Activated CD8-positive, alpha-beta memory T cell treated with anti-CD3 and anti-CD28 coated beads, Interleukin-2, amount 50 U/mL, for 1 hour (primary cell): ENCODE results near the gene MTFR1L.
"Not testable (repeated sequence)": the region's sequence is repeated elsewhere in the genome, so short reads cannot be mapped to it uniquely, and the experiment has no call there.

Experiments
- DNase-seq: peaks from one replicate; pipeline ENCODE4 v3.0.0-alpha.2; 2020; ENCODE audit errors: extremely low read depth

MTFR1L gene

GRCh38 chr1:25825605-25826004 lies 5.9 kb downstream of the MTFR1L start:
- DNase-seq, result no peak

DNA sequence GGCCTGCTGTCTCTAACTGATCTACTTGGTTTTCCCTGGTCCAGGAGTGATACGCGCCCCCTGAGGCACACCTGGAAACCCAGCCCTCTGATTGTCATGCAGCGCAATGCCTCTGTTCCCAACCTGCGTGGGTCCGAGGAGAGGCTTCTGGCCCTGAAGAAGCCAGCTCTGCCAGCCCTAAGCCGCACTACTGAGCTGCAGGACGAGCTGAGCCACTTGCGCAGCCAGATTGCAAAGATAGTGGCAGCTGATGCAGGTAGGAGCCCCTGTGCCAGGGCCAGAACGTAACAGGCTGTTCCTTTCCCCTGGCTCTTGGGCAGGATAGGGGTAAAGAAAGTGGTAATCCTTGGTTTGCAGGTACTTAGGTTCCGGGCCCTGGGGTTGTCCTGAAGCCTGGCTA lies 6.8 kb downstream of the MTFR1L start:
- DNase-seq, result no peak

DNA sequence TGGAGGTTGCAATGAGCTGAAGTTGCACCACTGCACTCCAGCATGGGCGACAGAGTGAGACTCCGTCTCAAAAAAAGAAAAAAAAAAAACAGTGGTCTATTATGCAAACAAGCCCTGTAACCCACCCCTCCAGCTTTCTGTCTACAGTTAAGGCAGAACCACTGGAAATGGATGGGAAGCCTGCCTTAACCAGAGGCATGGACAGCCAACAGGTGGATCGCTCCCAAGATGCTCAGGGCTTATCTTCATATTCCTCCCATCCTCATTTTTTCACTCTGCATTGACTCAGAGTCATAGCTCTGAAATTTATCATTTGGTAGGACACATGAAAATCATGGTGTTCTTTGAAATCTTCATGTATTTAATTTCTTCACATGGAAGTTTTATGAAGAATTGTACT lies 8.7 kb downstream of the MTFR1L start:
- DNase-seq, result no peak

- no peak for DNase-seq
Measured at GRCh38 chr1:25829046-25829445, 9.3 kb downstream of the MTFR1L start.

GRCh38 chr1:25831569-25832196 lies 11.9 kb downstream of the MTFR1L start:
- DNase-seq, result no peak

DNA sequence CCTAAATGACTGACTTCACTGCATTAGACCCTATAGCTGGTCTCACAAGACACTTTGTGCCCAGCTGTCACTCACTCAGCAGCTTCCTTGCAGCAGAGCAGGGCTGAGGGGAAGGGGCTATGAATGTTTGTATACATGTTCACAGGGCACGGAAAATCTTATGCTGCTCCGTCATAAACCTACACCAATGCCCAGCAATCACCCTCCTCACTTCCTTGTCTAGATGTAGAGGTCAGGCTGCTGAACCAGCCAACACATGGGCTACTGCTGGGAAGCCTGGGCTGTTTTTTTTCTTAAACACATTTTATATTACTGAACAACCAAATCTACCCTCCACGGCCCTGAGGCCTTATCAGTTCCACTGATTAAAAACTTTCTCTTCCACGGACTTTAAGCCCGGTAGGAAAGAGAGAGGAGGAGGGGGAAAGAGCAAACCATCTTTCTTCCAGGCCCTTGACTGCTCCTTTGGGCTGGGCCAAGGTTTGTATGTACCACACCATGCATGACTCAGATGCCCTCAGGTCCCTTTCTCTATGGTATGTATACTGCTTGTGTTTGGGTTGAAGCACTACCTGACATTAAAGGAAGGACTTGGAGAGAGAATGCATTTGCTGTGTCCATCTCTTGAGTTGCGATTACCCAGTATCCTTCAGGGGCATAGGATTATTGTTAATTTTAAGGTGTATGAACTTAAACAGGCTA lies 12.7 kb downstream of the MTFR1L start:
- no peak for DNase-seq

- DNase-seq, result no peak
Measured at GRCh38 chr1:25833158-25833557, 13.4 kb downstream of the MTFR1L start.

DNA sequence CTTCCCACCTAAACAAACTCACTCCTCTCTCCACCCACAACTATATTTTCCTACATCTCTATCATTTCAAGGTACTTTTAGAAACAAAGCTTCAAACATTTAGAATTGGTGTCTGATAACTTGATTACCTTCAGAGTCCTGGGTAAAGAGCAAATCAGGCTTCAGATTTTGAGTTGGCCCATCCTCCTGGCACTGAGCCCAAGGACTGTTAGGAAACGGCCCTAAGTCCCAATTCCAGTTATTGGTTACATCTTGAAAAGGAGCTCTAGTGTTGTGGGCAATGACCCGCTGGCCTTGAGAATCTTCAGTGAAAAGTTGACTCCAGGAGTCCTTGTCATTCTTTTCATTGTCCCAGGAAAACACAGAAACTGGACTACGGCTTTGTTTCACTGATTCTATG lies 15.1 kb downstream of the MTFR1L start:
- DNase-seq, result no peak

DNA sequence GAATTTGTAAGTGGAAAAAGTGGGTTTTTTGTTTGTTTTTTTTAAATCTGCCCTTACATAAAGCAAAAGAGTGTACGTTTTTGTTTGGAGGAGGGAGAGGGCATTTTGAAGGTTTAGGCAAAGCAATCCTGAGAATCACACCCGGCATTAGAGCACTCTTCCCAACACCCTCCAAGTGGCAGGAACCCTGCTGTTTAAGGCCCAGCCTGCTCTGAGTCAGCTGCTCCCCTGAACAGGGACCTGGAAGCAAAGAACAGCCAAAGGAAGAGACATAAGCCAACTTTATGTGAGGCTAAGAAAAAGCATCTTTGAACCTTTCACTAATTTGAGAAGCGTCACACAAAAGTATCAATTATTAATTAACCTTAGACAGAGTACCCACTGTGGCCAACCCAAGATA lies 16.9 kb downstream of the MTFR1L start:
- no peak for DNase-seq

GRCh38 chr1:25837262-25837875 lies 17.6 kb downstream of the MTFR1L start:
- DNase-seq, result no peak

DNA sequence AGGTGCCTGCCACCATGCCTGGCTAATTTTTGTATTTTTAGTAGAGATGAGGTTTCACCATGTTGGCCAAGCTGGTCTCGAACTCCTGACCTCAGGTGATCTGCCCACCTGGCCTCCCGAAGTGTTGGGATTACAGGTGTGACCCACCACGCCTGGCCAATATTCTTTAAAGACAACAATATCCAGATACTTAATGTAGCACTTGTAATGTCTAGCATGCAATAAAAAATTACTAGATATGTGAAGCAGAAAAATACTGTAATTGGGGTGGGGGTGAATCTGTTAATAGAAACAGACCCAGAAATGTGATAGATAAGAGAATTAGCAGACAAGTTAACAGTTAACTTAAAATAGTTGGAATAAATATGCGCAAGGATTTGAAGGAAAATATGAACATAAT lies 20.1 kb downstream of the MTFR1L start:
- not testable (repeated sequence) for DNase-seq

DNA sequence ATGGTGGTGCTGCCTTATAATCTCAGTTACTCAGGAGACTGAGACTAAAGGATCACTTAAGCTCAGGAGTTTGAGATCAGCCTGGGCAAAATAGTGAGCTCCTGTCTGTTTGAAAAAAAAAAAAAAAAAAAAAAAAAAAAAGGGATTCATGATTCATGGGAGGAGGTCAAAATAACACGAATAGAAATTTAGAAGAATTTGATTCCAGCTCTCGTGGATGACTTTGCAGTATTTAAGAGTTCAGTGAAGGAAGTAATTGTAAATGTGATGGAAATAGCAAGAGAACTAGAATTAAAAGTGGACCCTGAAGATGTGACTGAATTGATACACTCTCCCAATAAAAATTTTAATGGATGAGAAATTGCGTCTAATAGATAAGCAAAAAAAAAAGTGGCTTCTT lies 23.7 kb downstream of the MTFR1L start:
- no peak for DNase-seq

DNA sequence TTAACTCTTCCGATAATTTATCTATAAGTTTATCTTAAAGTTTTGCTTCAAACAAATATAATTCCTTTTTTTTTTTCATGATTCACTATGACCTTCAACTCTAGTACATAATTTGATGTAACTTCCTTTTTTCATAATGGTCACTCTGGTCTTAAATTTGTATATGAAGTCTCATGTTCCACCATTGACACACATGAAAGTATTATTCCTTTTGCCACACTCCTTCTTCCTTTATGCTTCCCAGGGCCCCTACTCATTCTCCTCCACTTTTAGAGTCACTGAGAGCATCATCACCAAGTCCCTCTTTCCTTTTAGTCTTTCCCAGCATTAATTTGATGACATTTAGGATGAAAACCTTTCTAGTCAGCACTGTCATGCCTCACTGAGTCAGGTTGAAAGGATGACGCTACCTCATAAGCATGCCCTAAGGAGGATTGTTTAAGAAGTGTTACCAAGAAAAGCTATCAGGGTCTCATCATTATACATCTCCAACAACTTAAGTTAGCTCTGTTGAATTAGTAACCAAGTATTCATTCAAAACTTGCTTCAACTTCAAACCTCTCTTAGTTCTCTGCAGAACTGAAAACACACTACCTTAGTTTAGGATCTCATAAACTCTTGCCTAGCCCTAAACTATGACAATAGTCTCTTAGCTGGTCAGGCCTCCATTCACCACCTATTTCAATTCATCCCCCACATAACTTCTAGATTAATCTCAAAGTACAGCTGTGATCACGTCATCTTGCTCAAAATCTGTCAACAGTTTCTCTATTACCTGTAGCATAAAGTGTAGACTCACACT lies 25.0 kb downstream of the MTFR1L start:
- DNase-seq, result no peak

DNA sequence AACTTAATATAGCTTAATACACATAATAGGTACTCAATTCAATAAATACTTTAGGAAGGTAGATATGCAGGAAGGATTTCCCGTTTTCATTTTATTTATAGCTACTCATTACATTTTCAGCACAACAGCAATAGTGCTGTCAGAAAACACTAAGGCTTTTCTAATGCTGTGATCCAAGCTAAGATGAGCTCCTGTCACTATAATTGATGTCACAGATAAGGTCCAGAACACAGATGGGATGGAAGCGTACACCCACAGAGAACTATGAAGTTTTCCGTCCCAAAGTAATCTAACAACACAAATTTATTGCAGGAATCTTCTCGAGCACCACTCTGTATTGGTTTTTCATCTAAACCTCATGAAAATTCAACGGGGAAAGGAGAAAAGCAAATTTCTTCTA lies 25.9 kb downstream of the MTFR1L start:
- no peak for DNase-seq

GRCh38 chr1:25847929-25848328 lies 28.2 kb downstream of the MTFR1L start:
- DNase-seq, result no peak

DNA sequence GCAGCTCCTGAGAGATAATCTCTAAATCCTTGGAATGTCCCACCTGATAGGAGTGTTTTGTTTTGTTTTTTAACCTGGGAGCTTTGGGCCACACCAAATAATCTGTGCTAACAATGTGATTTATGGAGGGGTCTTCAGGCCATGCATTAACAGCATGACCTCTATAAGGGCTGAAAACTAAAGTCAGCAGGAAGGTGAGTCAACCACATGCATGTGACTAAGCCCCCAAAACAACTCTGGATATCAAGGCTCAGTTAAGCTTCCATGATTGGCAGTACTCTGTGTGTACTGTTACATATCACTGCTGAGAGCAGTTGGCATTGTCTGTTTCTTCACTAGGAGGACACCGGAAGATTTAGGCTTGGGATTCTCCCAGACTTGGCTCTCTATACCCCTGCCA lies 28.8 kb downstream of the MTFR1L start:
- no peak for DNase-seq

- DNase-seq, result no peak
Measured at GRCh38 chr1:25854554-25854953, 34.8 kb downstream of the MTFR1L start.

DNA sequence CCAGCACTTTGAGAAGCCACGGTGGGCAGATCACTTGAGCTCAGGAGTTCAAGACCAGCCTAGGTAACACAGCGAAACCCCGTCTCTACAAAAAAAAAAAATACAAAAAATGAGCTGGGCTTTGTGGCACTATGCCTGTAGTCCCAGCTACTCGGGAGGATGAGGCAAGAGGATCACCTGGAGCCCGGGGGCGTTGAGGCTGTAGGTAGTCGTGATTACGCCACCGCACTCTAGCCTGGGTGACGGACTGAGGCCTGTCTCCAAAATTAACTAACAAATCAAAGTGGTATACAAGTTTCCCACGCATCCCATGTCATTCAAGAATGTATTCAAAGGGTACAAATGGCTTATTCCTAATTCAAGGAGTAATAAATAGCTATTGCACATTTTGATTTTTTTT lies 37.1 kb downstream of the MTFR1L start:
- DNase-seq, result no peak

DNA sequence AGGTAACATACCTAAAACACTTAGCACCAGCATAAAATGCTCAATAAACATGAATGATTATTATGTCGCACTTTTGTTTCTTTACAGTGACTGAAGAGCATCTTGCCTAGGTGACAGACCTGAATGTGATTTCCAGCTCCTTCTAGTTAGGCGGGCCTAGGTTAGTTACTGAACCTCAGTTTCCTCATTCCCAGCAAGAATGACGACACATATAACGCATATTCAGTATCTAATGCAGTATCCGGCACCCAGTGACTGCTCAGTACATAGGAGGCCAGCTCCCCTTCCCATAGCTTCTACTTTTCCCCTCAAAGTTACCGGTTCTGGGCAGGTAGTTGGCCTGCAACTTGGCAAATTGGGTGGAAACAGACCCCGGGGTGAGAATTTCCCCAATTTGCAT lies 38.7 kb downstream of the MTFR1L start:
- DNase-seq, result no peak

DNA sequence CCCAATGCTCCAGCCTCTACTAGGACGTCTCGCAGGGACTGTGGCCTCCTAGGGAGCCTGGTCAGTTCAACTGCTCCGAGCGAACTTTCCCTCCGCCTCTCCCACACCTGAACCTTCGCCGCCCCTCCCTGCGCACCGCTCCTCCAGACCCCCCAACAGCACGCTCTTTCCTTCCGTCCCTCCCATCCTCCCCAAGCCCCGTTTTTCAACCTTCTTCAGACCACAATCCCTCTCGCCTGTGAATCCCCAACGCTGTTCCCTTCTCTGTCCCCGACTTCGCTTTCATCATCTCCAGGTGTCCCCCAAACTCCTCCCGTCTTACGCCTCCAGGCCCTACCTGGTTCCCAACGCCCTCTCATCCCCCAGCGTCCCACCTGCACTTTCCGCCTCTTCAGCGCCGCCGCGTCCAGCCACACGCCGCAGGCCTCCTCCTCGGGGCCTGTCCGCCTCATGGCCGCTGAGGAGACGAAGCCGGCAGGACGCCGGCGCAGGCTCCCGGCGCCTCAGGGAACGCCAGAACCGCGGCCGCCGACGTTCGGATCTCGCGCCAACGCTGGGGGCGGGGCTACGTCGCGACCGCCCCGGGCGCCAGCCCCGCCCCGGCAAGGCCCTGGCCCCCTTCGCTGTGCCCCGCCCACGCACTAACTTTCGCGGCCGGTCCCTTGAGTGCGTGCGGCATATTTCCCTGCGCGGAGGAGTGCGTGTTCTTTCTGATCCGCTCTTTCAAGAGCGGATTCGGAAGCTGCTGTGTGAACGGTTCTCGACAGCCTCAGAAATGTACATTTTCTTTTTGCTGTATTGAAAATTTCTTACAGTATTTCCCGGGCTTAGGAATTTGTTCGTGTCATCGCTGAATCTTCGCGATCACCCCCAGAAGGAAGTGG lies 39.4 kb downstream of the MTFR1L start, which contains the start of gene AUNIP:
Gene AUNIP, minus strand, starts transcription at position 552 of the 884 bp plus-strand sequence. Its CDS starts 100 bp downstream, at position 452.
- DNase-seq, result peak; percentile 69
